Measurements from ENCODE around the gene CASP2.

Gene CASP2

GRCh38 chr7:143341842-143342241 lies 53.7 kb downstream of the CASP2 start:
- no peak for DNase-seq

- DNase-seq = no peak
Observed at GRCh38 chr7:143343596-143343995, 55.4 kb downstream of the CASP2 start.

- DNase-seq = peak; percentile 22
Observed at GRCh38 chr7:143345428-143345900, 57.3 kb downstream of the CASP2 start.

- no peak for DNase-seq
Observed at GRCh38 chr7:143346018-143346417, 57.9 kb downstream of the CASP2 start.

GRCh38 chr7:143347950-143348349 lies 59.8 kb downstream of the CASP2 start:
- DNase-seq = no peak

GRCh38 chr7:143351060-143351459 lies 62.9 kb downstream of the CASP2 start:
- no peak for DNase-seq

- DNase-seq = no peak
Observed at GRCh38 chr7:143351574-143351973, 63.4 kb downstream of the CASP2 start.

GRCh38 chr7:143352531-143353002 lies 64.4 kb downstream of the CASP2 start:
- no peak for DNase-seq

GRCh38 chr7:143354376-143354775 lies 66.2 kb downstream of the CASP2 start:
- DNase-seq = no peak

- DNase-seq = no peak
Observed at GRCh38 chr7:143354965-143355364, 66.8 kb downstream of the CASP2 start.

- DNase-seq = no peak
Observed at GRCh38 chr7:143355450-143356385, 67.6 kb downstream of the CASP2 start.

GRCh38 chr7:143356414-143357050 lies 68.4 kb downstream of the CASP2 start:
- no peak for DNase-seq

Data from fibroblast of skin of scalp (primary cell).